ENCODE measurements around the gene MATN1.

Gene MATN1

GRCh38 chr1:30756545-30757351, 33.4 kb upstream of the MATN1 start:
- H3K36me3 ChIP-seq (ENCODE audit: insufficient read depth, low read length), result no peaks in the 10 kb centered on the region
- no peak overlapping the region for H2AFZ ChIP-seq (ENCODE audit: low read length, unreplicated experiment)
- H3K4me3 ChIP-seq (ENCODE audit: low read depth, low read length), result 0 out of 2 replicates have a peak overlapping the region, but pooled peaks have one; percentile 0
- H3K27me3 ChIP-seq (ENCODE audit: insufficient read depth, low read length), result no peaks in the 10 kb centered on the region
- peaks cover 22% of the 10 kb centered on the region for H3K4me1 ChIP-seq (ENCODE audit: control insufficient read depth, insufficient read depth, low read length, unreplicated experiment)
- peak overlapping the region; percentile 71 for H3K27ac ChIP-seq (ENCODE audit: low read depth, low read length)
- no peaks in the 10 kb centered on the region for H3K79me2 ChIP-seq (ENCODE audit: control insufficient read depth, insufficient read depth, low read length, unreplicated experiment)

GRCh38 chr1:30756206-30756544, 32.8 kb upstream of the MATN1 start:
- H3K36me3 ChIP-seq (ENCODE audit: insufficient read depth, low read length), result no peaks in the 10 kb centered on the region
- H3K27me3 ChIP-seq (ENCODE audit: insufficient read depth, low read length), result no peaks in the 10 kb centered on the region
- H3K27ac ChIP-seq (ENCODE audit: low read depth, low read length), result no peak overlapping the region
- no peak overlapping the region for H2AFZ ChIP-seq (ENCODE audit: low read length, unreplicated experiment)
- no peaks in the 10 kb centered on the region for H3K79me2 ChIP-seq (ENCODE audit: control insufficient read depth, insufficient read depth, low read length, unreplicated experiment)
- no peak overlapping the region for H3K4me3 ChIP-seq (ENCODE audit: low read depth, low read length)
- H3K4me1 ChIP-seq (ENCODE audit: control insufficient read depth, insufficient read depth, low read length, unreplicated experiment), result peaks cover 22% of the 10 kb centered on the region

GRCh38 chr1:30755746-30756145, 32.4 kb upstream of the MATN1 start:
- peaks cover 22% of the 10 kb centered on the region for H3K4me1 ChIP-seq (ENCODE audit: control insufficient read depth, insufficient read depth, low read length, unreplicated experiment)
- H2AFZ ChIP-seq (ENCODE audit: low read length, unreplicated experiment), result no peak overlapping the region
- H3K27ac ChIP-seq (ENCODE audit: low read depth, low read length), result no peak overlapping the region
- H3K36me3 ChIP-seq (ENCODE audit: insufficient read depth, low read length), result no peaks in the 10 kb centered on the region
- no peaks in the 10 kb centered on the region for H3K27me3 ChIP-seq (ENCODE audit: insufficient read depth, low read length)
- no peak overlapping the region for H3K4me3 ChIP-seq (ENCODE audit: low read depth, low read length)
- H3K79me2 ChIP-seq (ENCODE audit: control insufficient read depth, insufficient read depth, low read length, unreplicated experiment), result no peaks in the 10 kb centered on the region

GRCh38 chr1:30755334-30755733, 31.9 kb upstream of the MATN1 start:
- H3K79me2 ChIP-seq (ENCODE audit: control insufficient read depth, insufficient read depth, low read length, unreplicated experiment), result no peaks in the 10 kb centered on the region
- no peak overlapping the region for H3K4me3 ChIP-seq (ENCODE audit: low read depth, low read length)
- H2AFZ ChIP-seq (ENCODE audit: low read length, unreplicated experiment), result no peak overlapping the region
- H3K36me3 ChIP-seq (ENCODE audit: insufficient read depth, low read length), result no peaks in the 10 kb centered on the region
- H3K4me1 ChIP-seq (ENCODE audit: control insufficient read depth, insufficient read depth, low read length, unreplicated experiment), result peaks cover 22% of the 10 kb centered on the region
- no peak overlapping the region for H3K27ac ChIP-seq (ENCODE audit: low read depth, low read length)
- H3K27me3 ChIP-seq (ENCODE audit: insufficient read depth, low read length), result no peaks in the 10 kb centered on the region

GRCh38 chr1:30754684-30755171, 31.3 kb upstream of the MATN1 start:
- Histone ChIP-seq H2AFZ (ENCODE audit: low read length, unreplicated experiment) (no peak overlapping the region), H3K79me2 (ENCODE audit: control insufficient read depth, insufficient read depth, low read length, unreplicated experiment) (no peaks in the 10 kb centered on the region), H3K27ac (ENCODE audit: low read depth, low read length) (no peak overlapping the region), H3K27me3 (ENCODE audit: insufficient read depth, low read length) (no peaks in the 10 kb centered on the region), H3K4me3 (ENCODE audit: low read depth, low read length) (no peak overlapping the region), H3K36me3 (ENCODE audit: insufficient read depth, low read length) (no peaks in the 10 kb centered on the region), H3K4me1 (ENCODE audit: control insufficient read depth, insufficient read depth, low read length, unreplicated experiment) (peaks cover 22% of the 10 kb centered on the region)

- Histone ChIP-seq H3K4me3 (ENCODE audit: low read depth, low read length) (no peak overlapping the region), H3K4me1 (ENCODE audit: control insufficient read depth, insufficient read depth, low read length, unreplicated experiment) (peaks cover 22% of the 10 kb centered on the region), H3K27ac (ENCODE audit: low read depth, low read length) (no peak overlapping the region), H3K36me3 (ENCODE audit: insufficient read depth, low read length) (no peaks in the 10 kb centered on the region), H3K79me2 (ENCODE audit: control insufficient read depth, insufficient read depth, low read length, unreplicated experiment) (no peaks in the 10 kb centered on the region), H2AFZ (ENCODE audit: low read length, unreplicated experiment) (no peak overlapping the region), H3K27me3 (ENCODE audit: insufficient read depth, low read length) (no peaks in the 10 kb centered on the region)
Observed at GRCh38 chr1:30753660-30754123, 30.3 kb upstream of the MATN1 start.

GRCh38 chr1:30753118-30753517, 29.7 kb upstream of the MATN1 start:
- H3K4me3 ChIP-seq (ENCODE audit: low read depth, low read length), result no peak overlapping the region

GRCh38 chr1:30752651-30752908, 29.2 kb upstream of the MATN1 start:
- Histone ChIP-seq H3K4me1 (ENCODE audit: control insufficient read depth, insufficient read depth, low read length, unreplicated experiment) (peaks cover 20% of the 10 kb centered on the region), H2AFZ (ENCODE audit: low read length, unreplicated experiment) (no peak overlapping the region), H3K79me2 (ENCODE audit: control insufficient read depth, insufficient read depth, low read length, unreplicated experiment) (no peaks in the 10 kb centered on the region), H3K36me3 (ENCODE audit: insufficient read depth, low read length) (no peaks in the 10 kb centered on the region), H3K27me3 (ENCODE audit: insufficient read depth, low read length) (no peaks in the 10 kb centered on the region), H3K4me3 (ENCODE audit: low read depth, low read length) (no peak overlapping the region), H3K27ac (ENCODE audit: low read depth, low read length) (no peak overlapping the region)

More at GRCh38 chr1:30753118-30753517, 29.7 kb upstream of the MATN1 start:
- H3K27ac ChIP-seq (ENCODE audit: low read depth, low read length), result no peak overlapping the region
- H3K4me1 ChIP-seq (ENCODE audit: control insufficient read depth, insufficient read depth, low read length, unreplicated experiment), result peaks cover 22% of the 10 kb centered on the region
- H3K36me3 ChIP-seq (ENCODE audit: insufficient read depth, low read length), result no peaks in the 10 kb centered on the region
- H3K79me2 ChIP-seq (ENCODE audit: control insufficient read depth, insufficient read depth, low read length, unreplicated experiment), result no peaks in the 10 kb centered on the region
- H2AFZ ChIP-seq (ENCODE audit: low read length, unreplicated experiment), result no peak overlapping the region
- no peaks in the 10 kb centered on the region for H3K27me3 ChIP-seq (ENCODE audit: insufficient read depth, low read length)

GRCh38 chr1:30751830-30752650, 28.7 kb upstream of the MATN1 start:
- Histone ChIP-seq H3K27ac (ENCODE audit: low read depth, low read length) (no peak overlapping the region), H3K79me2 (ENCODE audit: control insufficient read depth, insufficient read depth, low read length, unreplicated experiment) (no peaks in the 10 kb centered on the region), H3K4me3 (ENCODE audit: low read depth, low read length) (no peak overlapping the region)

GRCh38 chr1:30750731-30751291, 27.4 kb upstream of the MATN1 start:
- H3K4me1 ChIP-seq (ENCODE audit: control insufficient read depth, insufficient read depth, low read length, unreplicated experiment), result peaks cover 2% of the 10 kb centered on the region
- H3K36me3 ChIP-seq (ENCODE audit: insufficient read depth, low read length), result no peaks in the 10 kb centered on the region
- no peak overlapping the region for H2AFZ ChIP-seq (ENCODE audit: low read length, unreplicated experiment)
- no peak overlapping the region for H3K27ac ChIP-seq (ENCODE audit: low read depth, low read length)
- H3K27me3 ChIP-seq (ENCODE audit: insufficient read depth, low read length), result no peaks in the 10 kb centered on the region
- no peaks in the 10 kb centered on the region for H3K79me2 ChIP-seq (ENCODE audit: control insufficient read depth, insufficient read depth, low read length, unreplicated experiment)
- no peak overlapping the region for H3K4me3 ChIP-seq (ENCODE audit: low read depth, low read length)

More at GRCh38 chr1:30751830-30752650, 28.7 kb upstream of the MATN1 start:
- H2AFZ ChIP-seq (ENCODE audit: low read length, unreplicated experiment), result no peak overlapping the region
- no peaks in the 10 kb centered on the region for H3K36me3 ChIP-seq (ENCODE audit: insufficient read depth, low read length)
- H3K4me1 ChIP-seq (ENCODE audit: control insufficient read depth, insufficient read depth, low read length, unreplicated experiment), result peaks cover 15% of the 10 kb centered on the region
- no peaks in the 10 kb centered on the region for H3K27me3 ChIP-seq (ENCODE audit: insufficient read depth, low read length)
